Immature natural killer cell (primary cell): ENCODE results near the gene ZNHIT6. TPM values are rescaled to one million over a fixed set of nuclear protein-coding genes. Genes with fewer than 3 reads are reported as not detected.

ENCODE experiments used
- DNase-seq, 3 donors: peaks; one replicate each; pipeline ENCODE4 v3.0.0; 2022; ENCODE audit warnings: mixed read lengths in 1 of 3
- H3K27ac Mint-ChIP-seq, 6 donors: one replicate each; pipeline ENCODE4 v1.8.0; 2020; ENCODE audit warnings: mixed read lengths in 6 of 6, mild to moderate bottlenecking in 5 of 6, inconsistent platforms in 4 of 6, moderate library complexity in 3 of 6
- H3K27me3 Mint-ChIP-seq, 3 donors: one replicate each; pipeline ENCODE4 v1.8.0; 2020 to 2021; ENCODE audit warnings: low read depth in 3 of 3, mild to moderate bottlenecking in 3 of 3, mixed read lengths in 3 of 3, moderate library complexity in 3 of 3, inconsistent platforms in 1 of 3
- H3K36me3 Mint-ChIP-seq, 3 donors: one replicate each; pipeline ENCODE4 v1.8.0; 2020; ENCODE audit warnings: mixed read lengths in 3 of 3, inconsistent platforms in 2 of 3, mild to moderate bottlenecking in 2 of 3
- H3K4me1 Mint-ChIP-seq, 2 donors: one replicate each; pipeline ENCODE4 v1.8.0; 2020; ENCODE audit warnings: inconsistent platforms in 2 of 2, mild to moderate bottlenecking in 2 of 2, mixed read lengths in 2 of 2, moderate library complexity in 1 of 2
- H3K4me3 Mint-ChIP-seq, 5 donors: one replicate each; pipeline ENCODE4 v1.8.0; 2020; ENCODE audit warnings: mild to moderate bottlenecking in 5 of 5, mixed read lengths in 5 of 5, inconsistent platforms in 3 of 5, moderate library complexity in 3 of 5
- H3K9me3 Mint-ChIP-seq, 6 donors: one replicate each; pipeline ENCODE4 v1.8.0; 2020; ENCODE audit warnings: mild to moderate bottlenecking in 6 of 6, mixed read lengths in 6 of 6, inconsistent platforms in 4 of 6, moderate library complexity in 3 of 6
- polyA plus RNA-seq, 3 donors: library from polyadenylated mRNA; unstranded; fragments of 300-500 nt; fragmentation: Illumina TruSeq; gene quantifications; one replicate each; pipeline ENCODE4 v1.2.3, GENCODE V29; 2021

ZNHIT6 gene
- polyA plus RNA-seq, 3 donors from 2014 or later: 6.0 to 17.4 (median 6.3) TPM

GRCh38 chr1:85606414-85606800 is 101.8 kb downstream of the ZNHIT6 start:
- Mint-ChIP-seq H3K27ac (no peak overlapping the region), H3K4me1 (no peaks in the 10 kb centered on the region), H3K9me3 (peaks cover 0 to 2% (median 0%) of the 10 kb centered on the region in 6 donors), H3K36me3 (no peaks in the 10 kb centered on the region), H3K4me3 (no peak overlapping the region), H3K27me3 (peaks cover 2 to 4% (median 3%) of the 10 kb centered on the region in 3 donors)
- DNase-seq: no peak

GRCh38 chr1:85605484-85606413 is 102.5 kb downstream of the ZNHIT6 start:
- no peak for DNase-seq
- H3K4me3 Mint-ChIP-seq: no peak overlapping the region
- peaks cover 2 to 4% (median 3%) of the 10 kb centered on the region in 3 donors for H3K27me3 Mint-ChIP-seq
- no peak overlapping the region for H3K27ac Mint-ChIP-seq
- no peaks in the 10 kb centered on the region for H3K4me1 Mint-ChIP-seq
- no peaks in the 10 kb centered on the region for H3K36me3 Mint-ChIP-seq
- no peaks in the 10 kb centered on the region for H3K9me3 Mint-ChIP-seq

- H3K4me1 Mint-ChIP-seq: no peaks in the 10 kb centered on the region
- no peak overlapping the region for H3K27ac Mint-ChIP-seq
- peaks cover 2 to 8% (median 3%) of the 10 kb centered on the region in 3 donors for H3K27me3 Mint-ChIP-seq
- H3K9me3 Mint-ChIP-seq: no peaks in the 10 kb centered on the region
- no peak for DNase-seq
- H3K36me3 Mint-ChIP-seq: no peaks in the 10 kb centered on the region
- H3K4me3 Mint-ChIP-seq: no peak overlapping the region
These were observed 103.8 kb downstream of the ZNHIT6 start for GRCh38 chr1:85604298-85604997.

GRCh38 chr1:85603086-85603880 is 105.0 kb downstream of the ZNHIT6 start:
- H3K9me3 Mint-ChIP-seq: no peaks in the 10 kb centered on the region
- no peaks in the 10 kb centered on the region for H3K36me3 Mint-ChIP-seq
- no peak overlapping the region for H3K4me3 Mint-ChIP-seq
- no peak overlapping the region for H3K27ac Mint-ChIP-seq
- DNase-seq: no peak
- H3K4me1 Mint-ChIP-seq: no peaks in the 10 kb centered on the region
- H3K27me3 Mint-ChIP-seq: peaks cover 2 to 10% (median 3%) of the 10 kb centered on the region in 3 donors

- Mint-ChIP-seq H3K27ac (no peak overlapping the region), H3K36me3 (no peaks in the 10 kb centered on the region), H3K4me3 (no peak overlapping the region), H3K4me1 (no peaks in the 10 kb centered on the region), H3K9me3 (no peaks in the 10 kb centered on the region), H3K27me3 (peaks cover 2 to 11% (median 3%) of the 10 kb centered on the region in 3 donors)
- DNase-seq: no peak
These were observed 105.7 kb downstream of the ZNHIT6 start for GRCh38 chr1:85602571-85602970.

- Mint-ChIP-seq H3K27me3 (peaks cover 2 to 11% (median 3%) of the 10 kb centered on the region in 3 donors), H3K36me3 (no peaks in the 10 kb centered on the region), H3K27ac (no peak overlapping the region), H3K4me1 (no peaks in the 10 kb centered on the region), H3K9me3 (no peaks in the 10 kb centered on the region), H3K4me3 (no peak overlapping the region)
- DNase-seq: no peak
These were observed 106.3 kb downstream of the ZNHIT6 start for GRCh38 chr1:85601901-85602300.

- Mint-ChIP-seq H3K27me3 (peaks cover 2 to 7% (median 5%) of the 10 kb centered on the region in 3 donors), H3K4me3 (no peak overlapping the region), H3K4me1 (no peaks in the 10 kb centered on the region), H3K9me3 (no peaks in the 10 kb centered on the region), H3K27ac (no peak overlapping the region), H3K36me3 (no peaks in the 10 kb centered on the region)
- no peak for DNase-seq
These were observed 108.6 kb downstream of the ZNHIT6 start for GRCh38 chr1:85599681-85600080.

Other genes with a start within 250 kb of the ZNHIT6 start
- not detected for gene DDAH1, start 243.3 kb downstream of the ZNHIT6 start, polyA plus RNA-seq
- not detected for gene CCN1, start 127.7 kb downstream of the ZNHIT6 start, polyA plus RNA-seq